Erythroblast (primary cell): ENCODE results near the gene RND1.

ENCODE experiments used
- GATA1 ChIP-seq: IDR thresholded peaks from 2 replicates; pipeline ENCODE4 v1.6.1; 2011; ENCODE audit warnings: low read depth, mild to moderate bottlenecking, control low read depth, low read length, moderate library complexity
- POLR2A ChIP-seq: IDR thresholded peaks from 2 replicates; pipeline ENCODE4 v1.6.1; 2011; ENCODE audit warnings: mild to moderate bottlenecking, low read length

DNA sequence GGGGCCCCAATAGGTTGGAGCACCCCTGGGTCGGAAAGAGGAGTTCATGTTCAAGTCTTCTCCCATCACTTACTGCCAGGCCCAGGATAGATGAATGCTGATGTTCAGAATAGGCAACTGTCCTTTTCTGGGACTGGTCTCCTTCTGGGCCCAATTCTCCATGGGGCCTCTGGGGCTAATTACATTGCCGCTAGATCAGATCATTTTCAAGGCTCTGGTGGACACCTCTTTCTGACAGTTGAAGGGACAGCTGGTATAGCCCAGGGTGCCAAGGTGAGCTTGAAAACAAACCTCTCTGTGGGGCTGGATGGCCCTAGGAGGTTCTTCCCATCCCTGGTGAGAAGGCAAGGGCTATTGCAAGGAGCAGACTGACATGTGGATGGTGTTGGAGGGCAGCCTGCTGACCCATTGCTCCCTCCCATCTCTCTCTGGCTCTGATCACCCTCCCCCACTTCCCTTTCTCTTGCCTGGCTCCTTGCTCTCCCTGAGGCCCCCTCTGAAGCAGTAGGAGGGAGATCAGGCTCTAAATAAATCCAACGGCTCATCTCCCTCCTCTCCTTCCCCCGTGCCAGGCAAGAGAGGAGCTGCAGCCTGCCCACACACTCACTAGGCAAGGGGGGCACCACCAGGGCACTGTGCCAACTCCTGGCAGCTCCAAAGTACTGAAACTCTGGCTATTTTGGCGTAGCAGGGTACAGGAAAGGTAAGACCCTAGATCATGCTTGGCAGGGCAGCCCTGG lies 45.5 kb downstream of the RND1 start:
- TF ChIP-seq POLR2A (no peak), GATA1 (no peak)
